Activated B cell treated with CpG ODN at 0.5 μM for 24 hours (primary cell): ENCODE results near the gene SVEP1. TPM values are rescaled to one million over a fixed set of nuclear protein-coding genes. Genes with fewer than 3 reads are reported as not detected.

Source experiments
- ATAC-seq: fragments of 200-7000 bp; cut with Tn5 transposase; one replicate; pipeline ENCODE4 v1.10.0; 2021; ENCODE audit warnings: low read depth, mild to moderate bottlenecking, moderate library complexity
- CTCF ChIA-PET: fragments of 350-600 bp; sonication (Branson Sonifier 250); formaldehyde crosslinking; loops from one replicate; lab custom pipeline; 2021; ENCODE audit warnings: antibody characterized with exemption; lab: Charles Lee
- POLR2A ChIA-PET: fragments of 350-600 bp; sonication (Branson Sonifier 250); formaldehyde crosslinking; loops from one replicate; lab custom pipeline; 2021; ENCODE audit warnings: antibody characterized with exemption; lab: Charles Lee
- DNase-seq: peaks from one replicate; pipeline ENCODE4 v3.0.0; 2022
- H3K27ac Mint-ChIP-seq: one replicate; pipeline ENCODE4 v1.8.0; 2020; ENCODE audit warnings: mixed read lengths
- H3K27me3 Mint-ChIP-seq: one replicate; pipeline ENCODE4 v1.8.0; 2021; ENCODE audit warnings: mixed read lengths
- H3K36me3 Mint-ChIP-seq: one replicate; pipeline ENCODE4 v1.8.0; 2021; ENCODE audit warnings: low read depth, mixed read lengths
- H3K4me1 Mint-ChIP-seq: one replicate; pipeline ENCODE4 v1.8.0; 2021; ENCODE audit warnings: mixed read lengths
- H3K4me3 Mint-ChIP-seq: one replicate; pipeline ENCODE4 v1.8.0; 2020; ENCODE audit warnings: mild to moderate bottlenecking, mixed read lengths
- H3K9me3 Mint-ChIP-seq: one replicate; pipeline ENCODE4 v1.8.0; 2020; ENCODE audit warnings: mixed read lengths
- intact Hi-C: fragments of 100-400 bp; cut with micrococcal nuclease; formaldehyde crosslinking; loops from one replicate; pipeline ENCODE4 v1.15.1; 2024
- total RNA-seq: library from RNA; stranded (reverse); gene quantifications from 2 replicates; pipeline ENCODE4 v1.2.3, GENCODE V29; 2022
- TF ChIP-seq, protein P1 (sequence below): fragments of 200-600 bp; IDR thresholded peaks from one replicate; pipeline ENCODE4 v1.8.0; 2022; ENCODE audit warnings: antibody characterized with exemption, mild to moderate bottlenecking

Gene SVEP1
- total RNA-seq, 1 donor from 2014 or later = not detected

DNA sequence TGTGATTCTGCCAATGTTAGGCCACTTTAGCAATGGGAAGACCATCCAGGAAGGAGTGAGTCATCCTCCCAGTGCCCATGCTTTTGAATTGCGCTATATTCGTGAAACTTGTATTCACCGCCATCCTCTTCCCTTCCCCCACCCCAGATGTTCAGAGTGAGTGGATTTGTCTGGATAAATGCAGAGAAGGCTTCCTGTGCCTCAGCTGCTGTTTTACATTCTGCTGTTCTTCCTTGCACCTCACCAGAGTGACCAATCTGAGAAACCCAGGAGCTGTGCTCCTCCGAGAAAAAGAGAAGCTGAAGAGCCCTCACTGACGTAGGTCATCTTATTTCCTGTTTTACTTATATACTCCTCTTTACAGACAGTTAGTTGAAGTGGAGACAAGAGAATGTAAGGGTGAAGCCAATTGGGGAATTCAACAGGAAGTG lies 24.6 kb upstream of the SVEP1 start:
- POLR2A ChIA-PET = no interaction called here
- TF ChIP-seq, protein P1, sequence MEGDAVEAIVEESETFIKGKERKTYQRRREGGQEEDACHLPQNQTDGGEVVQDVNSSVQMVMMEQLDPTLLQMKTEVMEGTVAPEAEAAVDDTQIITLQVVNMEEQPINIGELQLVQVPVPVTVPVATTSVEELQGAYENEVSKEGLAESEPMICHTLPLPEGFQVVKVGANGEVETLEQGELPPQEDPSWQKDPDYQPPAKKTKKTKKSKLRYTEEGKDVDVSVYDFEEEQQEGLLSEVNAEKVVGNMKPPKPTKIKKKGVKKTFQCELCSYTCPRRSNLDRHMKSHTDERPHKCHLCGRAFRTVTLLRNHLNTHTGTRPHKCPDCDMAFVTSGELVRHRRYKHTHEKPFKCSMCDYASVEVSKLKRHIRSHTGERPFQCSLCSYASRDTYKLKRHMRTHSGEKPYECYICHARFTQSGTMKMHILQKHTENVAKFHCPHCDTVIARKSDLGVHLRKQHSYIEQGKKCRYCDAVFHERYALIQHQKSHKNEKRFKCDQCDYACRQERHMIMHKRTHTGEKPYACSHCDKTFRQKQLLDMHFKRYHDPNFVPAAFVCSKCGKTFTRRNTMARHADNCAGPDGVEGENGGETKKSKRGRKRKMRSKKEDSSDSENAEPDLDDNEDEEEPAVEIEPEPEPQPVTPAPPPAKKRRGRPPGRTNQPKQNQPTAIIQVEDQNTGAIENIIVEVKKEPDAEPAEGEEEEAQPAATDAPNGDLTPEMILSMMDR = no peak
- intact Hi-C loops = no loop called here
- no peak overlapping the region for H3K4me3 Mint-ChIP-seq
- no peaks in the 10 kb centered on the region for H3K9me3 Mint-ChIP-seq
- no peak for DNase-seq
- CTCF ChIA-PET = no interaction called here
- ATAC-seq = no peak
- H3K27ac Mint-ChIP-seq = no peak overlapping the region
- no peaks in the 10 kb centered on the region for H3K36me3 Mint-ChIP-seq
- H3K4me1 Mint-ChIP-seq = no peaks in the 10 kb centered on the region
- peaks cover 6% of the 10 kb centered on the region for H3K27me3 Mint-ChIP-seq

DNA sequence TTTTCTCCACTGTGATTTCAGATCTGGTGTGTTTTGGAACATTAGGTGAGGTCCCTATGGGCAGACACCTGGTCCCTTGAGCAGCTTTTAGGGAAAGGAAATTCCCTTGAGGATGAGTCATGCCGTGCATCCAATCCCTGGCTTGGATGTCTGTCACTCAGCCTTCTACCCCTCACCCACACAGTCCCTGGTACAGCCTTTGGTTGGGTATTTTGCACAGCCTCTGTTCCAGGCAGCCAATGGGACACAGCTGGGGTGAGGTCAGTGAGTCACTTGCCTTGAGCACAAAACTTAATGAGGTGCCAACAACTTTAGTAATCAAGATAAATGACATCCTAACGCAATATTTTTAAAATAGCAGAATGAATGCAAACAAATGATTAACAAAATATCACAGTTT lies 22.7 kb upstream of the SVEP1 start:
- no peak overlapping the region for H3K27ac Mint-ChIP-seq
- ATAC-seq = no peak

DNA sequence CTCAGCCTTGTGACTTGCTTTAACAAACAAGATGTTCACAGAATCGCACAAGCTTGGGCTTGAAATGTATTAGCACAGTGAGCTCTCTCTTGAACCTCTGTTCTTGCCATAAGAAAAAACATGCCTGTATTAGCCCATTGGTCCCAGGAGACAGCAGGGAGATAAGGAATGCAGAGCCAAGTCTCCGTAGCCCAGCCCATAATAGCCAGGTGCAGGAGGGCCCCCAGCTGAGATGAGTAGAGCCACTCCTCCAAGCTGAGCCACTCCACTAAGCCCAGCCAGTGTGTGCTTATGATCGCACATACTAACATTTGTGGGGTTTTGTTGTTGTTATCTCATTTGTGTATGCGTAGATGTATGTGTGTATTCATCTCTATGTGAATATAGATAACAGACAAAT lies 21.6 kb upstream of the SVEP1 start:
- H3K27ac Mint-ChIP-seq = no peak overlapping the region
- intact Hi-C loops = no loop called here
- CTCF ChIA-PET = no interaction called here

More for the DNA sequence above, 22.7 kb upstream of the SVEP1 start:
- TF ChIP-seq, protein P1 = no peak
- ChIA-PET CTCF (no interaction called here), POLR2A (no interaction called here)
- Mint-ChIP-seq H3K9me3 (no peaks in the 10 kb centered on the region), H3K4me3 (no peak overlapping the region), H3K36me3 (no peaks in the 10 kb centered on the region), H3K4me1 (no peaks in the 10 kb centered on the region), H3K27me3 (peaks cover 6% of the 10 kb centered on the region)
- intact Hi-C loops = no loop called here
- DNase-seq = no peak

DNA sequence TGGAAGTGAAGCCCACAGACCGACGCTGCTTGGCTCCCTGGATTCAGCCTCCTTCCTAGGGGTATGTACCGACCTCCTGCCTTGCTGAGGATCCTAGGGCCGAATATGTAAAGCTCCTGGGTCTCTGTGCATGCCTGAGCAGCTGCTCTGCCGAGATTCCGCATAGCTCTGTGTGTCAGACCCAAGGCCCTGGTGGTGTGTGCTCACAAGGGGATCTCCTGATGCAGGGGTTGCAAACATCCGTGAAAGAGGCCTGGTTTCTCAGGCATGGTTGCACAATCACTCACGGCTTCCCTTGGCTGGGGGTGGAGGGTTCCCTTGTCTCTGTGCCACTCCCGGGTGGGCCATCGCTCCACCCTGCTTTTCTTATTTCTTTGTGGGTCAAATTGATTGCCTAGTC lies 19.9 kb upstream of the SVEP1 start:
- H3K27me3 Mint-ChIP-seq = peaks cover 6% of the 10 kb centered on the region
- CTCF ChIA-PET = no interaction called here
- POLR2A ChIA-PET = no interaction called here

More for the DNA sequence above, 21.6 kb upstream of the SVEP1 start:
- POLR2A ChIA-PET = no interaction called here
- Mint-ChIP-seq H3K36me3 (no peaks in the 10 kb centered on the region), H3K4me1 (no peaks in the 10 kb centered on the region), H3K4me3 (no peak overlapping the region), H3K27me3 (peaks cover 6% of the 10 kb centered on the region), H3K9me3 (no peaks in the 10 kb centered on the region)
- TF ChIP-seq, protein P1 = no peak
- ATAC-seq = no peak
- no peak for DNase-seq

DNA sequence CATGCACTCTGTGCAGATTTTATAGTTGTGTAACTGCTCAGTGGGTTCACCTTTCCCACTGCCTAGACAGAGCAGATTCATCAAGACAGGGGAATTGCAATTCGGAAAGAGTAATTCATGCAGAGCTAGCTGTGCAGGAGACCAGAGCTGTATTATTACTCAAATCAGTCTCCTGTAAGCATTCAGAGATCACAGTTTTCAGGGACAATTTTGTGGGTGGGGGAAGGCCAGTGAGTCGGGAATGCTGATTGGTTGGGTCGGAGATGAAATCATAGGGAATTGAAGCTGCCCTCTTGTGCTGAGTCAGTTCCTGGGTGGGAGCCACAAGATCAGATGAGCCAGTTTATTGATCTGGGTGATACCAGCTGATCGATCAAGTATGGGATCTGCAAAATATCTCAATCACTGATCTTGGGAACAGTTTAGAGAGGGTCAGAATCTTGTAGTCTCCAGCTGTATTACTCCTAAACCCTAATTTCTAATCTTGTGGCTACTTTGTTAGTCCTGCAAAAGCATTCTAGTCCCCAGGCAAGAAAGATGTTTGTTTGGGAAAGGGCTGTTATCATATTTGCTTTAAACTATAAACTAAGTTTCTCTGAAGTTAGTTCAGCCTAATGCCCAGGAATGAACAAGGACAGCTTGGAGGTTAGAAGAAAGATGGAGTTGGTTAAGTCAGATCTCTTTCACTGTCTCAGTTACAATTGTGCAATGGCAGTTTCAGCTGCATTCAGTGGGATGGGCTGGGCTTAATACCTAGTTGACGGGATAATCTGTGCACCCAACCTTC lies 12.7 kb upstream of the SVEP1 start:
- ChIA-PET CTCF (no interaction called here), POLR2A (no interaction called here)
- TF ChIP-seq, protein P1 = no peak
- Mint-ChIP-seq H3K4me1 (no peaks in the 10 kb centered on the region), H3K4me3 (no peak overlapping the region), H3K27me3 (no peaks in the 10 kb centered on the region), H3K27ac (no peak overlapping the region), H3K9me3 (peaks cover 9% of the 10 kb centered on the region), H3K36me3 (no peaks in the 10 kb centered on the region)
- DNase-seq (no peak), ATAC-seq (no peak)
- intact Hi-C loops = no loop called here

More for the DNA sequence above, 19.9 kb upstream of the SVEP1 start:
- Mint-ChIP-seq H3K36me3 (no peaks in the 10 kb centered on the region), H3K9me3 (no peaks in the 10 kb centered on the region), H3K27ac (no peak overlapping the region), H3K4me3 (no peak overlapping the region), H3K4me1 (no peaks in the 10 kb centered on the region)
- intact Hi-C loops = no loop called here
- DNase-seq = no peak
- no peak for ATAC-seq
- TF ChIP-seq, protein P1 = no peak
